SH-SY5Y (cell line): ENCODE measurements around the gene NXPH2.

ENCODE experiments used
- GATA2 ChIP-seq: IDR thresholded peaks from 2 replicates; pipeline ENCODE4 v1.6.1; 2011; ENCODE audit warnings: mild to moderate bottlenecking, low read depth, low read length
- GATA3 ChIP-seq: IDR thresholded peaks from 2 replicates; pipeline ENCODE4 v1.6.1; 2011; ENCODE audit warnings: low read depth, mild to moderate bottlenecking, low read length, moderate library complexity

The NXPH2 gene

GRCh38 chr2:138775736-138776135 is 4.5 kb downstream of the NXPH2 start:
- no peak for TF ChIP-seq GATA2
- TF ChIP-seq GATA3, result no peak

DNA sequence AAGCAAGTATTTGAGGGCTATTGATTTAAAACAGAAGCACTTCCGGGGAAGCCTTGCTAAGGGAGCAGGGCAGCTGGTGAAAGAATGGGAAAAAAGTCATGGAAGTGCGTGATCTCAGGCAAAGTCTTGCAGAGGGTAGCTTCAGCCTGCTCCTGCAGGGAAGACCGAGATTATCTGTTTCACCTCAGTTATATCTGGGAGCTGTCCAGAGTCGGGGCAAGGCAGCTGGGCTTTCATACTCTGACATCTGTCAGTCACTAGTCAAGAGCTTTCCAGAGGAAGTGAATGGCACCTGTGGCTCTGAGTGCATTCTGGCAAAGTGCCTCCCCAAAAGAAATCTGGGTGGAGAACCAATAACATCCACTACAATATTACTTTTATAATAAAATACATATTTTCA is 8.7 kb downstream of the NXPH2 start:
- TF ChIP-seq GATA3 (no peak), GATA2 (no peak)

DNA sequence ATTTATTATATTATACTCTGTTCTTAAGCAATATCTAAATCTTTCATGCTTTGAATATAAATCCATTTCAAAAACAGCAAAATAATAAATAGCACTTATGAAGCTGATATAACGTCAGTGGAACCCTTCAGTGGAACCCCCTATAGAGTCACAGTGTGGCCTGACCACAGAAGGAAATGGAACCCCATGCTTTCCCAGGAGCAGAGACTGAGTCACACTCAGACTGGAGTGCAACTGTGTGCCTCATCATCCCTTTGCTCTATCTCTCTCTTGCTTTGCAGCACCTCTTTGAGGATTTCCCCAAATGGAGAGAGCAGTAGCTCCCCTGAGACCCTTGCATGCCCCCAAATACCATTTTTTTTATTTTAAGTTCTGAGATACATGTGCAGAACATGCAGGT is 13.1 kb downstream of the NXPH2 start:
- TF ChIP-seq GATA3 (no peak), GATA2 (no peak)

DNA sequence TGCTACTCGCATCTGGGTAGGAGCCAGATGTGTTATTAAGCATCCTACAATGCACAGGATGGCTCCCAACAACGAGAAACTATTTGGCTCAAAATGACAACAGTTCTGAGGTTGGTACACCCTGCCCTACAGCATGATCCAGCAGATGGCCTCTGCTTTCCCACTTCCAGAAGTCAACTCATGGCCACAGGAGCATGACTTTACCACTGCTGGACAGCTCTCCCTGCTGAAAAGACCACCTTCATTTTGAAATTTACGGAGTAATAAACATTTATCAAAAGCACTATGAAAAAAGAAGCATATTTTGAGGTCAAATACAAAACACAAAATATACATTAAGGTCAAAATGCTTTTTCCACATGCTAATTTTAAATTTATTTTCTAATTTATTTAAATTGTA is 13.7 kb downstream of the NXPH2 start:
- no peak for TF ChIP-seq GATA3
- no peak for TF ChIP-seq GATA2

DNA sequence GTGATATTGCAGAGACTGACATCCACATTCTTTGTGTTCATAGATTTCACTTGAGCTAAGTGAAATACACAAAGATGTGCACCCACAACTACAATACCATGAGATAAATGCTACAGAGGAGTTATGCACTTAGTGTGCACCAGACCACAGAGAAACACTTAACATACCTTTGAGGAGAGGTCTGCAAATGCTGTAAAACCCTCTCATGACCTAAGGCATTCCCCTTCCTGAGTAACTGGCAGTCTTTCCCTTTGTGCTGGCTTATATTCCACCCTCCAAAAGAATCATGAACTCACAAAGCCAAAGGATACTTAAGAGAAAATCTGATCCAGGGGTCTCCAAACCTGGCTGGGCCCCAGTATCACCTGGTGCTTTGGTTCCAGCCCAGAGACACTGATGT is 16.2 kb downstream of the NXPH2 start:
- TF ChIP-seq GATA3 (no peak), GATA2 (no peak)

DNA sequence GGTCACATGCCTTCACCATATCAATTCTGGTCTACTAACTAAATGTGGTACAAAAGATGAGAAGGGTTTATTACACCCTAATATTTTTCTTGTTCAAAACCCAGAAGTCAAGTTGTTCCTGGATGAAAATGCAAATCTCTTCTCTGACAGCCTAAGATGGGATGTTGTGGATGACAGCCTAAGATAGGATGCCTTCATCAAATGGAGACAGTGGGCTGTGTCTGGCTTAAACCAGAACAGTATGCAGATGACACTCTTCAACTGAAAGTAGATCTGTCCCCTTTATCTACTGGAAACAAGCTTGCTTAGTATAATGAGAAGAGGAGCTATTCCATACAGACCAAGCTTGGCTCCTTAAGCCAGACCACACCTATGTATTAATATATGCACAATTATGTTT is 17.7 kb downstream of the NXPH2 start:
- TF ChIP-seq GATA3 (no peak), GATA2 (no peak)

DNA sequence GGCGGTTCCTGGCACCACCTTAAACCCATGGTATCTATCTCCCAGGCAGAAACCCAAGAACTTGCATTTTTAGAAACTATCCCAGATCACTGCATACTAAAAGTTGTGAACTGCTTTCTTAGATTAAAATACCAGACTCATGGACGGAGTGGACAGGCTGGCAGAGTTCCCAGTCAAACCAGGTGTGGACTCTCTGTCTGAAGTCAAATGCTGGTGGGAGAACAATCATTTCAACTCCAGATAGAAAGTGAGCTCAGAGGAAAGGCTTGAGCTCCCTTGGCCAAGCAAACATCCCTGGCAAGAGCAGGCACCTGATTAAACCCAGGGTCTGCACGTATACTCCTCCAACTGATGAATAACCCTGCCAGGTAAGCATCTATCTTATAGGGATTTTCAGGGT is 19.5 kb downstream of the NXPH2 start:
- TF ChIP-seq GATA2 (no peak), GATA3 (no peak)

GRCh38 chr2:138757384-138757783 is 22.8 kb downstream of the NXPH2 start:
- TF ChIP-seq GATA3 (no peak), GATA2 (no peak)

DNA sequence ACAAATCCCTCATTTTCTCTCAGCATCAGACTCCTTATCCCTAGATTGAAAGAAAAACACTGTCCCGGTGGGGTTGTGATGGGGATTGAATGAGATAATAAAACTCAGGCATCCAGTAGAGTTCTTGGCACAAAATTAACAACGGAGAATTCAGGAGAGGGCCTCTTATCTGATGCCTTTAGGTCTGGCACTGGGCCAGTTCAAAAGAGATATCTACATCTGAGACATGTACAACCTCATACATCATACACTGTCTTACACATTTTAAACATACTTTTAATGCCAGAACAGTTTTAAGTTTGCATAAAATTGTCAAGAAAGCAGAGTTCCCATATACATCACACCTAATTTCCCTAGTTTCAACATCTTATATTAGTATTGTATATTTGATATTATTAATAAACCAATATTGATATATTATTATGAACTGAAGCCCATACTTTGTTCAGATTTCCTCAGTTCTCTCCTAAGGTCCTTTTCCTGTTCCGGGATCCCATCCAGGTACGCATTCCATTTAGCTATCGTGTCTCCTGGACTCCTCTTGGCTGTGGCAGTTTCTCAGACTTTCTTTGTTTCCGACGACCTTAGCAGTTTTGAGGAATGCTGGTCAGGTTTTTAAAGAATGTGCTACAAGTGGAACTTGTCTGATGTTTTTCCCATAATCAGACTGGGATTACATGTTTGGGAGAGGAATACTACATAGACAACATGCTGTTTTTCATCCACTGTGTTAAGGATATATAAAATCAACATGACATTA is 27.8 kb downstream of the NXPH2 start:
- TF ChIP-seq GATA3, result no peak
- no peak for TF ChIP-seq GATA2

DNA sequence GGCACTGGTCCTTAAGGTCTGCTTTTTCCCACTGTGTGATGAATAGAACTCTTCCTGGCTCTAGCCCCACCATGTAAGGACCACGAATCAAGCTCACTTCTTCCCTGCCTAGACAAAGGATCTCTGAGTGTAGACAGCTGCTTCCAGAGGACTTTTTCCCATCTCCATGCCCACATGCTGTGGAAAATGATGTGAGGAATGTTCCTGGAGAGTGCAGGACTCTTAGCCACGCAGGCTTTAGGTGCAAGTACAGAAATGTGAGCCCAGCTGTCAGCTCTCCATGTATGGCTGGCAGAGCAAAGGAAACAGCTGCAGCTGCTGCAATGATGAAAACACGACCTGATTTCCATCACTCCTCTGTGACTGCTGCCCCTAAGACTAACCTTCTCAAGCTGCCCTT is 35.5 kb downstream of the NXPH2 start:
- no peak for TF ChIP-seq GATA3
- no peak for TF ChIP-seq GATA2

DNA sequence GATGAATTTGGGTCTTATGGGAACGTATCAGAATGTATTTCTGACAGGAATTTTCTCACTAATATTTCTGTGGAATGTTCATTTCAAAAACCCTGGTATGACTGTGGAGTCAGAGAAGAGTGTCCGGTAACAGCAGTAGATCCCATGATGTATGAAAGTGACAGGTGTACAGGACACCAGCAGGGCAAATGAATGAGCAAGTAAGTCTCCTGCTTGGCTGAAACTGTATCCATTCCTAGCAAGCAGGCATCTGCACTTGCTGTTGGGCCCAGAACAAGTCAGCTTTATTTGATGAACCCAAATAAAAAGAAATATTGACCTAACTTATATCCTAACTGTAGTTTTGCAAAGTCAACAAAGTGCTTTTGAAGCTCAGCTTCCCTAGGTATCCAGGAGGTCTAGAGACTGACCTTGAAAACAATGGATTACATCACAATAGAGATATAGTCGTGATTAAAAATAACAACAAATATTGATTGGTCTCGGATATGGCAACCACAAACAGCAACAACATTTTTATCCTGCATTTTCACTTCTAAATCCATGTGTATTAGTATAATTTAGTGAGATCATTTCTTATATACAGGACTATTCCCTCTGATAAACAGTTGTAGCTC is 37.6 kb downstream of the NXPH2 start:
- TF ChIP-seq GATA2 (no peak), GATA3 (no peak)

DNA sequence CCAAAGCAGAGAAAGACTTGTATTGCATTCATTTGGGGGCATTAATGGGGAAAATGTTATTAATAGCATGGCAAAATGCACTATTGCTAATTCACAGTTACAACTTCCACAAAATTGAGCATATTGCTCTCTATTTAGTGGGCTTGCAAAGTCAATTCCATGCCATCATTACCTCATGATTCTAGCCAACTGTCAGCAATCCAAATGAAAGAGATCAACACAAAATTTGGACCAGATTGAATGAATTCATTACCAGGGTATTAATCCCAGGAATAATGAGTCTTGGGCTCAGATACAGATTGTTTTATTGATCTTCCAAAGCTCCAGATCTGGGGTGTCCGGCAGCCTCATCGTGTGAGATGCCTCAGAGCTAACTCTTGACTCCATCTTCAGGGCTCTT is 38.3 kb downstream of the NXPH2 start:
- TF ChIP-seq GATA3 (no peak), GATA2 (no peak)

- TF ChIP-seq GATA2 (no peak), GATA3 (no peak)
Measured at GRCh38 chr2:138732651-138733050, 47.5 kb downstream of the NXPH2 start.

DNA sequence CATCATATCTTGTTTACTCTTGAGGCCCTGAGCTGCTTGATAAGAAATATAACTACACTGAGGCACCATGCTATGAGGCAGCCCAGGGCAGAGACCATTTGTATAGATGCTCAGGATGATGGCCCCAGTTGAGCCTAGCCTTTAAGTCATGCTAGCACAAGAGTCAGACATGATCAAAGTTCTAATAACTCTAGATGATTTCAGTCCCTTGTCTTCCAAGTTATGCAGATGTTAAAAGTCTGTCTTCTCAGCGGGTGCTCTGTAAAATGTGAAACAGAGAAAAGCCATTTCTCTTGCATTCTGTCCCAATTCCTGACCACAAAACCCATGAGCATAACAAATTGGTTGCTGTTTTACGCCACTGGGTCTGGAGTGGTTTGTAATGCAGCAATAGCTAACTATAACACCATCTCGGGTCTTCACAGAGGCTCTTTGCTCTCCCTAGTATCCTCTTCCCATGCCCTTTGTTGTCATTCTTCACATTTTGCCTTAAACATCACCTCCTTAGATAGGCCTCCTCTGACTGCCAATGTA is 49.6 kb downstream of the NXPH2 start:
- no peak for TF ChIP-seq GATA3
- no peak for TF ChIP-seq GATA2

DNA sequence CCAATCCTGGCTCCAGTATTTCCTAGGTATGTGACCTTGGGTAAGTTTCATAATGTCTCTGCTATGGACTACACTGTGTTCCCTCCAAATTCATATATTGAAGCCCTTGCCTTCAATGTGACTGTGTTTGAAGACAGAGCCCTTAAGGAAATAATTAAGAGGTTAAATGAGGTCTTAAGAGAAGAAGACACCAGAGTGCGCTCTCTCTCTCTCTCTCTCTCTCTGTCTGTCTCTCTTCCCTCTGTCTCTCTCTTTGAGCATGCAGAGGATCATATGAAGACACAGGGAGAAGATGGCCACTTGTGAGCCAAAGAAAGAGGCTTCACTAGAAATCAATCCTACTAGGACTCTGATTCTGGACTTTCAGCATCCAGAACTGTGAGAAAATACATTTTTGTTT is 52.2 kb downstream of the NXPH2 start:
- TF ChIP-seq GATA3 (no peak), GATA2 (no peak)

- TF ChIP-seq GATA3 (no peak), GATA2 (no peak)
Measured at GRCh38 chr2:138726681-138727080, 53.5 kb downstream of the NXPH2 start.
